ENCODE measurements around the gene TWNK. TPM values are rescaled to one million over a fixed set of nuclear protein-coding genes. Genes with fewer than 3 reads are reported as not detected.

The TWNK gene
- total RNA-seq, 2 donors from 2014 or later: 9.7 to 17.3 TPM

DNA sequence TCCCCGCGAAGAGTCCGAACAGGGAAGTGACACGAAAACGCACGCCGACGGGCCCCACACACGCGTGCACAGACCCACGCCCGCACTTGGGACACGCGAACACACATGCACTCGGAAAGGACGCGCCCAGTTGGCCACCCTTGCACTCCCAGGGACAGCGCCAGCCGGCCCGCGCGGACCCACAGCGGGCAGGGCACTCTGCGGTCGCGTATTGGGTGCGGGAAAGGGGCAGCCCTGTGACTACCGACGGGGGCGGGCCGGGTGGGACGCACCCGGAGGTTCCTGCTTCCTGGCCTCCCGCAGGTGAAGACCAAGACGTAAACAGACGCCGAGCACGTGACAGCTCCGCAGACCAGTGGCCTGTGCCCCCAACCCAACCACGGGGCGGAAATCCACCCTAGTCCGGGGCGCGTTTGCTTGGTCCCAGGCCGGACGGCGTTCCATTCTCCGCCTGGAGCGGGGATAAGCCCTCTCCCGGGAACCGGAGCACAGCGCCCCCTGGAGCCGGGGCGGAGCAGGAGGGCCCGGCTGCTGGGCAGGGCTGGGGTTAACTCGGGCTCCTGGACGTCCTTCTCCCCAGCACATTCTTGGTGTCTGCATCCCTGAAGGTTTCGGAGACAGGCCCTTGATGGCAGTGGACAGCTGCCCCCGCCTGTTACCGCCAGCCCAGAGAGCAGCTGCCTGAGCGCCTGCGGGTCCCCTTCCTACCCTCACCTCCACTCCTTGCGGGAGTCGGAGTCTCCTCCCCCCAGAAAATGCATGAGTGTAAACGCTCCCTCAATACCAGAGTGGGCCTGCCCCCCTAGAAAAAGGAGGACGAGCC lies 10.2 kb downstream of the TWNK start:
- Histone ChIP-seq H3K36me3 (peaks cover 0 to 1% of the 10 kb centered on the region in 2 donors), H3K27me3 (replicated peaks; ENCODE audit: insufficient read depth) (no peaks in the 10 kb centered on the region), H3K4me1 (replicated peaks) (peaks cover 23% of the 10 kb centered on the region), H3K4me3 (peak overlapping the region; percentile 64 to 91), H3K27ac (peak overlapping the region; percentile 99 to 100), H3K9me3 (no peaks in the 10 kb centered on the region)
- DNase-seq (ENCODE audit: low spot score): peak; percentile 71
- WGBS: 1% methylated on average over 59 of the region's 66 CpGs
- intact Hi-C loops (cut with DNase I): loop anchor here (1.0 to 10.0 kb wide), 2 partner anchors 15 to 697 kb away; partner anchors contain the start of gene FBXW4
- TF ChIP-seq POLR2A (IDR thresholded peaks at IDR 0.05) (peak; percentile 38), POLR2AphosphoS5 (IDR thresholded peaks at IDR 0.05) (peak; percentile 27)
- TF ChIP-seq, protein P1, sequence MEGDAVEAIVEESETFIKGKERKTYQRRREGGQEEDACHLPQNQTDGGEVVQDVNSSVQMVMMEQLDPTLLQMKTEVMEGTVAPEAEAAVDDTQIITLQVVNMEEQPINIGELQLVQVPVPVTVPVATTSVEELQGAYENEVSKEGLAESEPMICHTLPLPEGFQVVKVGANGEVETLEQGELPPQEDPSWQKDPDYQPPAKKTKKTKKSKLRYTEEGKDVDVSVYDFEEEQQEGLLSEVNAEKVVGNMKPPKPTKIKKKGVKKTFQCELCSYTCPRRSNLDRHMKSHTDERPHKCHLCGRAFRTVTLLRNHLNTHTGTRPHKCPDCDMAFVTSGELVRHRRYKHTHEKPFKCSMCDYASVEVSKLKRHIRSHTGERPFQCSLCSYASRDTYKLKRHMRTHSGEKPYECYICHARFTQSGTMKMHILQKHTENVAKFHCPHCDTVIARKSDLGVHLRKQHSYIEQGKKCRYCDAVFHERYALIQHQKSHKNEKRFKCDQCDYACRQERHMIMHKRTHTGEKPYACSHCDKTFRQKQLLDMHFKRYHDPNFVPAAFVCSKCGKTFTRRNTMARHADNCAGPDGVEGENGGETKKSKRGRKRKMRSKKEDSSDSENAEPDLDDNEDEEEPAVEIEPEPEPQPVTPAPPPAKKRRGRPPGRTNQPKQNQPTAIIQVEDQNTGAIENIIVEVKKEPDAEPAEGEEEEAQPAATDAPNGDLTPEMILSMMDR (IDR thresholded peaks at IDR 0.05): peak; percentile 85 to 92 (median 88)

DNA sequence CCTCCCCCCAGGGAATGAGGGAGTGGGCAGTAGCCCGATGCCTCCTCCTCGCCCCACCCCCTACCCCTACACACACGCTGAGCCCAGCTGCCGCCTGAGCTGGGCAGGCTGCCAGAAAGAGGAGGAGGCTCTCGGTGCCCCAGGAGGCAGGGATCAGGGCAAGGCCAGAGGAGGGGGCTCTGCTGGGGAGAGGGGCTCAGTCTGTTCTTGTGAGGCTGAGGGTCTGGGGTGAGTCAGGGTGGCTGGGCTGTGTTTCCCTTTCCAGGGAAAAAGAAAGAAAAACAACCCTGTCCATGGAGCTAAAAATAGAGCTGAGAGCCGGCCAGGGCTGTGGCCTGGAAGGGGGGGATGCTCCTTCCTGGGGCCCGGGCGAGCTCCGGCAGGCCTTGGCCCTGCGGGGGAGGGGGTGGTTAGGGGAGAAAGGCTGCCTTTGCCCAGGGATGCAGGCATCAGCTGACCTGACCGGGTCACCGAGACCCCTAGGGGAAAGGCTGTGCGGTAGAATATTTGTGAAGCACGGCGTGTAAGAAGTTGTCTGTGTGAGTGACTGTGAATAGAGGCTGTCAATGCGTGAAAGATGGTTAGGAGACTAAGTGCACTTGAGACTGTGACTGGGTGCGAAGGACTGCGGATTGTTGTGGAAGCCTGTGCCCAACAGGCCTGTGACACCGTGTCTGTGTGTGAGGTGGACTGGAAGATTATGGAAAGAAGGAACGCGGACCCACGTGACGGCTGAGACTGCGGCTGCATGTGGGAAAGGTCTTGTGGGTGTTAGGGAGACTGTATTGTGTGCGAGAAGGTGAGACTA lies 11.0 kb downstream of the TWNK start:
- no peaks in the 10 kb centered on the region for H3K27me3 ChIP-seq (replicated peaks; ENCODE audit: insufficient read depth)
- WGBS: 3% methylated on average over 25 of the region's 25 CpGs
- intact Hi-C loops (cut with DNase I): loop anchor here (10.0 kb wide), 1 partner anchor 696 kb away; the partner anchor contains the start of gene FBXW4
- peak overlapping the region; percentile 99 to 100 for H3K27ac ChIP-seq
- peak overlapping the region; percentile 64 to 91 for H3K4me3 ChIP-seq
- DNase-seq (ENCODE audit: low spot score): peak; percentile 81
- no peaks in the 10 kb centered on the region for H3K9me3 ChIP-seq
- TF ChIP-seq POLR2AphosphoS5 (IDR thresholded peaks at IDR 0.05) (peak; percentile 53), POLR2A (IDR thresholded peaks at IDR 0.05) (peak; percentile 39)
- TF ChIP-seq, protein P1 (IDR thresholded peaks at IDR 0.05): no peak
- peaks cover 23% of the 10 kb centered on the region for H3K4me1 ChIP-seq (replicated peaks)
- H3K36me3 ChIP-seq: peaks cover 0 to 10% of the 10 kb centered on the region in 2 donors

DNA sequence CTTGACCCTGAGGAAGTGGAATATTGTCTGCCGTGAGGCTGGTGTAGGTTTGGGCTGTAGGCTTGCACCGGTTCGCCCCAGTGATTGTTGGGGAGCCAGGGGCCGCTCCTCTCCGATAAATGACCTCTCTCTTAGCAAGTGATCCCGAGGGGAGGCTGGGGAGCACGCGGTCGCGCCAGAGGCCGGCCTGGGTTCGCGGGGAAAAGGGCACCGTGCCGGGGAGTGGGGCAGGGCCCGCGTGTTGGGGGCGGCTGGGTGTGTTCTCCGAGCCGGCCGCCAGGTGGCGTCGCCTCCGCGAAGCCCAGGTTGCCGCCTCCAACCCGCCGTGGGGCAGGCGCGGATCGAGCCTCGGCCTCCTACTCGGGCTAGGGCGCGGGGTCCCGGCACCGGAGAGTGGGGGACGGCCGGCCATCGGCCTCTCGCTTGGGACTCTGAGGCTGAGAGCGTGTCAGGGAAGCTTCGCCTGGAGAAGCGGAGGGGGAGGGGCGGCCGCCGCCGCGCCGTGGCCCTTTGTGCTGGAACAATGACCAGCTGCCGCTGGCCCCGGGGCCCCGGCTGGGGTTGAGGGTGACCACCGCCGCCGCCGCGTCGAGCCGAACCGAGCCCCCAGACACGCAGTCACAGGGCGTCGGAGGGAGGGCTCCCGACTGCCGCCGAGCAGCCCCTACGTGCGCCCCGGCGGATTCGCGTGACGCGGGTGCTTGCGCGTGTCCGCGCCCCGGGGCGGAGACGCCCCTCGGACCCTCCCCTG lies 11.8 kb downstream of the TWNK start:
- peaks cover 0 to 15% of the 10 kb centered on the region in 2 donors for H3K36me3 ChIP-seq
- intact Hi-C loops (cut with DNase I): loop anchor here (10.0 kb wide), 1 partner anchor 696 kb away; the partner anchor contains the start of gene FBXW4
- peak; percentile 72 for DNase-seq (ENCODE audit: low spot score)
- 2% methylated on average over 24 of the region's 83 CpGs for WGBS
- H3K4me1 ChIP-seq (replicated peaks): peaks cover 23% of the 10 kb centered on the region
- peak overlapping the region; percentile 64 to 91 for H3K4me3 ChIP-seq
- peak overlapping the region; percentile 99 to 100 for H3K27ac ChIP-seq
- no peaks in the 10 kb centered on the region for H3K27me3 ChIP-seq (replicated peaks; ENCODE audit: insufficient read depth)
- H3K9me3 ChIP-seq: no peaks in the 10 kb centered on the region
- TF ChIP-seq POLR2A (IDR thresholded peaks at IDR 0.05): peak; percentile 96
- TF ChIP-seq, protein P1 (IDR thresholded peaks at IDR 0.05): peak; percentile 98 to 99 (median 98)
- TF ChIP-seq POLR2AphosphoS5 (IDR thresholded peaks at IDR 0.05): peak; percentile 30

DNA sequence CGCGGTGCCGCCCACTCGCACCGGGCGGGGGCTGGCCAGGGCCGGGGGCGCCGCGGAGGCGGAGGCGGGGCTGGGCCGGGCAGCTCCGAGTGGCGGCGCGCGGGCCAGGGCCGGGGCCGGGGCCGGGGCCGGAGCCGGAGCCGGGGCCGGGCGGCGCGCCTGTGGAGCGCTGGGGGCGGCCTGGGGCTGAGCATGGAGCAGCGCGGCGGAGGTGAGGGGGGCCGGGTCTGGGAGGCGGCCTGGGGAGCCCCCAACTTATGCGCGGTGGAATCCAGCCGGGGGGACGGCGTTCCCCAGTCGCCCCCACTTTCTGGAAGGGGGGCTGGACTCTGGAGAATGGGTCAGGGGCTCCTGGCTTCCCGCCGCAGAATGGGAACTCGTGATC lies 12.4 kb downstream of the TWNK start, which contains the start of gene LZTS2:
Gene LZTS2 (plus strand): TSS at position 67 of the 385 bp plus-strand sequence. CDS start 2,731 bp downstream, outside the sequence.
- Histone ChIP-seq H3K4me3 (peak within 1 kb of the TSS; percentile 64 to 91), H3K27me3 (replicated peaks; ENCODE audit: insufficient read depth) (no peaks in the 10 kb centered on the region), H3K36me3 (peaks cover 0 to 15% of the 10 kb centered on the region in 2 donors), H3K9me3 (no peaks in the 10 kb centered on the region), H3K4me1 (replicated peaks) (peaks cover 23% of the 10 kb centered on the region), H3K27ac (peak within 1 kb of the TSS; percentile 99 to 100)
- intact Hi-C loops (cut with DNase I): loop anchor here (10.0 kb wide), 1 partner anchor 695 kb away; the partner anchor contains the start of gene FBXW4
- peak; percentile 70 for DNase-seq (ENCODE audit: low spot score)
- TF ChIP-seq, protein P1 (IDR thresholded peaks at IDR 0.05): no peak
- no peak for TF ChIP-seq POLR2AphosphoS5 (IDR thresholded peaks at IDR 0.05)
- TF ChIP-seq POLR2A (IDR thresholded peaks at IDR 0.05): no peak
- WGBS: under 1% methylated on average over 36 of the region's 44 CpGs
